Ovary (tissue), 9 donors: ENCODE measurements around the gene RSPH1. TPM values are rescaled to one million over a fixed set of nuclear protein-coding genes. Genes with fewer than 3 reads are reported as not detected.

Experiments used
- DNase-seq, 5 donors: peaks; one replicate each; pipeline ENCODE4 v3.0.0-alpha.2; 2019 to 2020
- H3K27ac ChIP-seq, 2 donors: fragments of 200-600 bp; one replicate each; pipeline versions ENCODE4 v1.5.1 to v1.8.0; 2019 to 2022
- H3K27me3 ChIP-seq: fragments of 200-600 bp; one replicate; pipeline ENCODE4 v1.8.0; 2022
- H3K36me3 ChIP-seq: fragments of 200-600 bp; sonication (generic); one replicate; pipeline ENCODE4 v1.5.1; 2019
- H3K4me1 ChIP-seq: one replicate; pipeline ENCODE4 v1.8.1; 2013; ENCODE audit warnings: mild to moderate bottlenecking, moderate library complexity; ENCODE audit not compliant: insufficient read depth
- H3K4me3 ChIP-seq: fragments of 200-600 bp; sonication (generic); one replicate; pipeline ENCODE4 v1.5.1; 2017
- H3K9me3 ChIP-seq, 2 donors: fragments of 200-600 bp in 1 of 2; sonication (generic) in 1 of 2; one replicate each; pipeline versions ENCODE4 v1.5.1 to v1.8.1; 2013 to 2019; ENCODE audit warnings: mild to moderate bottlenecking in 1 of 2, moderate library complexity in 1 of 2
- CTCF ChIP-seq, 3 donors: fragments of 450-650 bp in 2 of 3; fragments of 200-600 bp in 1 of 3; IDR thresholded peaks; one replicate each; pipeline versions ENCODE4 v1.5.1 to v1.8.0; 2016 to 2022; ENCODE audit warnings: antibody characterized with exemption in 3 of 3, mild to moderate bottlenecking in 1 of 3
- EP300 ChIP-seq: sonication (generic); formaldehyde crosslinking; IDR thresholded peaks from one replicate; pipeline ENCODE4 v1.6.1; 2017; ENCODE audit warnings: antibody characterized with exemption
- POLR2A ChIP-seq: fragments of 450-650 bp; IDR thresholded peaks from one replicate; pipeline ENCODE4 v1.6.1; 2017; ENCODE audit warnings: antibody characterized with exemption, mild to moderate bottlenecking, moderate library complexity
- WGBS, 3 donors: extraction: QIAGEN DNeasy Blood & Tissue Kit in 1 of 3; methylation state at CpG; one replicate each; pipeline versions ENCODE4 v1.1.5 to v1.1.7; 2013 to 2017; 5-methylcytosine and 5-hydroxymethylcytosine counted together
- intact Hi-C, 4 donors: fragments of 100-400 bp; cut with DNase I; formaldehyde crosslinking; loops; one replicate each; pipeline versions ENCODE4 v1.11.0 to v1.15.1; 2022 to 2023
- polyA plus RNA-seq, 2 donors: library from polyadenylated mRNA; stranded (reverse); fragments of 200-250 nt in 1 of 2; fragments of 350-450 nt in 1 of 2; fragmentation: Illumina TruSeq in 1 of 2; extraction: RNeasy Lipid Tissue Mini Kit (QIAGEN cat#74804) in 1 of 2; gene quantifications; one replicate each; pipeline ENCODE4 v1.2.3, GENCODE V29; 2013 to 2014
- total RNA-seq, 7 donors: library from RNA; depleted of rRNA in 2 of 7; stranded (reverse); fragments of >200 nt in 2 of 7; fragmentation: NEBNext Ultra II Directional in 3 of 7; extraction: Animal tissue kit (Norgen Biotek cat#: 25700) in 3 of 7; gene quantifications; one replicate each; pipeline versions ENCODE4 v1.1.0 to v1.2.4, GENCODE V29; 2016 to 2023
- donor health status: DM: no; HTN: no; CAD: no; lungs with moderate emphysema.
- donor health status: DM: no; HTN: no; CAD: no.
- donor health status: Bipolar disorder and iron deficiency.
- donor health status: DM: yes; HTN: yes; CAD: no.
- donor health status: DM: no; HTN: no; CAD: no.
- donor health status: DM: yes; HTN: yes; CAD: no.

Gene RSPH1
- total and polyA plus RNA-seq, 9 donors, result 0.76 to 37.5 (median 2.5) TPM

GRCh38 chr21:42543106-42543847 lies 47.3 kb upstream of the RSPH1 start:
- TF ChIP-seq CTCF (IDR thresholded peaks at IDR 0.05) (no peak), EP300 (no peak), POLR2A (no peak)
- Histone ChIP-seq H3K27ac (no peak overlapping the region), H3K4me3 (no peak overlapping the region), H3K4me1 (no peaks in the 10 kb centered on the region), H3K9me3 (no peaks in the 10 kb centered on the region), H3K36me3 (no peaks in the 10 kb centered on the region), H3K27me3 (no peaks in the 10 kb centered on the region)
- intact Hi-C loops, result loop anchor here in 1 of 4 donors (2.0 kb wide), 1 partner anchor 62 kb away; no protein-coding TSS in a partner anchor
- WGBS, 3 donors, result 83 to 89% (median 85%) methylated on average over 25 of the region's 25 CpGs
- DNase-seq, result no peak

GRCh38 chr21:42542596-42542995 lies 46.6 kb upstream of the RSPH1 start:
- H3K4me3 ChIP-seq, result no peak overlapping the region
- H3K4me1 ChIP-seq, result no peaks in the 10 kb centered on the region
- DNase-seq, result peak in 1 of 5 donors; percentile 14
- H3K9me3 ChIP-seq, result no peaks in the 10 kb centered on the region
- H3K27ac ChIP-seq, result no peak overlapping the region
- no peak for TF ChIP-seq POLR2A
- no peak for TF ChIP-seq CTCF (IDR thresholded peaks at IDR 0.05)
- no peak for TF ChIP-seq EP300
- H3K36me3 ChIP-seq, result no peaks in the 10 kb centered on the region
- WGBS, 3 donors, result 81 to 84% (median 83%) methylated on average over 10 of the region's 10 CpGs
- H3K27me3 ChIP-seq, result no peaks in the 10 kb centered on the region
- intact Hi-C loops, result loop anchor here in 1 of 4 donors (2.0 kb wide), 1 partner anchor 62 kb away; no protein-coding TSS in a partner anchor

GRCh38 chr21:42542196-42542595 lies 46.2 kb upstream of the RSPH1 start:
- peak in 1 of 5 donors; percentile 14 for DNase-seq
- Histone ChIP-seq H3K36me3 (no peaks in the 10 kb centered on the region), H3K27ac (no peak overlapping the region), H3K4me3 (no peak overlapping the region), H3K27me3 (no peaks in the 10 kb centered on the region), H3K4me1 (no peaks in the 10 kb centered on the region), H3K9me3 (no peaks in the 10 kb centered on the region)
- TF ChIP-seq CTCF (IDR thresholded peaks at IDR 0.05) (no peak), POLR2A (no peak), EP300 (no peak)
- intact Hi-C loops, result loop anchor here in 1 of 4 donors (2.0 kb wide), 1 partner anchor 63 kb away; no protein-coding TSS in a partner anchor
- 84 to 85% (median 84%) methylated on average over 8 of the region's 8 CpGs for WGBS, 3 donors

- Histone ChIP-seq H3K4me1 (no peaks in the 10 kb centered on the region), H3K36me3 (no peaks in the 10 kb centered on the region), H3K27me3 (no peaks in the 10 kb centered on the region), H3K9me3 (no peaks in the 10 kb centered on the region), H3K4me3 (no peak overlapping the region), H3K27ac (no peak overlapping the region)
- intact Hi-C loops, result loop anchor here in 1 of 4 donors (2.0 kb wide), 1 partner anchor 63 kb away; no protein-coding TSS in a partner anchor
- TF ChIP-seq POLR2A (no peak), CTCF (IDR thresholded peaks at IDR 0.05) (no peak), EP300 (no peak)
- no peak for DNase-seq
Observed at GRCh38 chr21:42541618-42542017, 45.6 kb upstream of the RSPH1 start.
